GM23338 (cell line): Measurements from ENCODE around the gene ST14. TPM values are rescaled to one million over a fixed set of nuclear protein-coding genes. Genes with fewer than 3 reads are reported as not detected.

Experiments
- ATAC-seq: fragments of 200-7000 bp; cut with Tn5 transposase; 3 replicates; pipeline ENCODE4 v1.9.1; 2020
- DNase-seq: peaks from one replicate; pipeline ENCODE4 v3.0.0-alpha.2; 2015; ENCODE audit warnings: low spot score
- H2AFZ ChIP-seq: fragments of 200-600 bp; sonication (generic); 2 replicates; pipeline ENCODE4 v1.8.0; 2016; ENCODE audit warnings: antibody characterized with exemption, mild to moderate bottlenecking, moderate library complexity
- H3F3A ChIP-seq: fragments of 200-600 bp; sonication (generic); replicated peaks from 2 replicates; pipeline ENCODE4 v1.8.0; 2017; ENCODE audit warnings: antibody characterized with exemption, mixed run types, low read depth
- H3K27ac ChIP-seq: fragments of 200-600 bp; sonication (generic); 2 replicates; pipeline ENCODE4 v1.6.1; 2016; ENCODE audit warnings: low read depth
- H3K27me3 ChIP-seq: fragments of 200-600 bp; sonication (generic); 2 replicates; pipeline ENCODE4 v1.8.0; 2016; ENCODE audit warnings: mild to moderate bottlenecking, mixed run types, moderate library complexity; ENCODE audit not compliant: insufficient read depth
- H3K36me3 ChIP-seq: fragments of 200-600 bp; sonication (generic); 2 replicates; pipeline ENCODE4 v1.8.0; 2016; ENCODE audit warnings: mild to moderate bottlenecking; ENCODE audit not compliant: insufficient read depth
- H3K4me1 ChIP-seq: fragments of 200-600 bp; sonication (generic); 2 replicates; pipeline ENCODE4 v1.8.0; 2016; ENCODE audit warnings: mild to moderate bottlenecking, moderate library complexity; ENCODE audit not compliant: insufficient read depth
- H3K4me2 ChIP-seq: fragments of 200-600 bp; sonication (generic); 2 replicates; pipeline ENCODE4 v1.7.1; 2017; ENCODE audit warnings: mixed run types
- H3K4me3 ChIP-seq: fragments of 200-600 bp; sonication (generic); 2 replicates; pipeline ENCODE4 v1.6.1; 2016; ENCODE audit warnings: mixed run types
- H3K79me2 ChIP-seq: fragments of 200-600 bp; sonication (generic); replicated peaks from 2 replicates; pipeline ENCODE4 v1.8.0; 2017; ENCODE audit warnings: mild to moderate bottlenecking; ENCODE audit not compliant: insufficient read depth
- H3K9me2 ChIP-seq: fragments of 200-600 bp; sonication (generic); 2 replicates; pipeline ENCODE4 v1.8.0; 2017; ENCODE audit not compliant: insufficient read depth
- H4K20me1 ChIP-seq: fragments of 200-600 bp; sonication (generic); replicated peaks from 2 replicates; pipeline ENCODE4 v1.8.0; 2017; ENCODE audit warnings: mild to moderate bottlenecking; ENCODE audit not compliant: insufficient read depth
- H3K27ac Mint-ChIP-seq: 2 replicates; pipeline ENCODE4 v1.8.0; 2020; ENCODE audit warnings: inconsistent platforms, mild to moderate bottlenecking, moderate library complexity, mixed read lengths
- H3K27me3 Mint-ChIP-seq: 3 replicates; pipeline ENCODE4 v1.8.0; 2022; ENCODE audit warnings: low read depth, mild to moderate bottlenecking, moderate library complexity, mixed read lengths, inconsistent platforms; ENCODE audit not compliant: insufficient read depth, poor library complexity
- H3K36me3 Mint-ChIP-seq: 3 replicates; pipeline ENCODE4 v1.8.0; 2021; ENCODE audit warnings: low read depth, mild to moderate bottlenecking, inconsistent platforms, moderate library complexity, mixed read lengths
- H3K4me1 Mint-ChIP-seq: 3 replicates; pipeline ENCODE4 v1.8.0; 2020; ENCODE audit warnings: mild to moderate bottlenecking, inconsistent platforms, mixed read lengths
- H3K4me3 Mint-ChIP-seq: 3 replicates; pipeline ENCODE4 v1.8.0; 2021; ENCODE audit warnings: moderate library complexity, mild to moderate bottlenecking, inconsistent platforms, mixed read lengths
- H3K9me3 Mint-ChIP-seq: 3 replicates; pipeline ENCODE4 v1.8.0; 2020; ENCODE audit warnings: moderate library complexity, mild to moderate bottlenecking, inconsistent platforms, mixed read lengths
- CREB1 ChIP-seq: fragments of 250-450 bp; sonication (Bioruptor Pico); IDR thresholded peaks from 2 replicates; pipeline ENCODE4 v1.5.0; 2020; ENCODE audit warnings: low read depth, mild to moderate bottlenecking, moderate library complexity
- CTCF ChIP-seq, 2 experiments: fragments of 200-600 bp in 1 of 2; sonication (generic) in 1 of 2; conservative IDR thresholded peaks; 2 replicates each; pipeline versions ENCODE4 v1.5.1 to v1.6.1; 2016 to 2017; ENCODE audit warnings: antibody characterized with exemption in 2 of 2, low read depth in 2 of 2, mild to moderate bottlenecking in 2 of 2, moderate library complexity in 1 of 2
- ETS1 ChIP-seq: IDR thresholded peaks from 2 replicates; pipeline ENCODE4 v1.6.1; 2016; ENCODE audit warnings: antibody characterized with exemption
- EZH2 ChIP-seq: fragments of 200-600 bp; sonication (generic); IDR thresholded peaks from one replicate; pipeline ENCODE4 v1.8.0; 2017; ENCODE audit warnings: antibody characterized with exemption, mild to moderate bottlenecking, low read depth; ENCODE audit not compliant: unreplicated experiment
- EZH2phosphoT487 ChIP-seq: fragments of 200-600 bp; sonication (generic); IDR thresholded peaks from one replicate; pipeline ENCODE4 v1.8.1; 2018; ENCODE audit warnings: antibody characterized with exemption; ENCODE audit not compliant: unreplicated experiment
- JUNB ChIP-seq: IDR thresholded peaks from one replicate; pipeline ENCODE4 v1.6.1; 2016; ENCODE audit warnings: antibody characterized with exemption; ENCODE audit not compliant: unreplicated experiment
- NANOG ChIP-seq: IDR thresholded peaks from 2 replicates; pipeline ENCODE4 v1.6.1; 2016; ENCODE audit warnings: antibody characterized with exemption, borderline replicate concordance
- POLR2AphosphoS5 ChIP-seq: IDR thresholded peaks from 2 replicates; pipeline ENCODE4 v1.6.1; 2016; ENCODE audit warnings: antibody characterized with exemption, low read depth
- REST ChIP-seq: IDR thresholded peaks from one replicate; pipeline ENCODE4 v1.6.1; 2018; ENCODE audit warnings: antibody characterized with exemption; ENCODE audit not compliant: unreplicated experiment
- STAT1 ChIP-seq: IDR thresholded peaks from one replicate; pipeline ENCODE4 v1.6.1; 2016; ENCODE audit warnings: antibody characterized with exemption; ENCODE audit not compliant: unreplicated experiment
- ZNF114 ChIP-seq: fragments of 250-450 bp; sonication (Bioruptor Pico); IDR thresholded peaks from 2 replicates; pipeline ENCODE4 v1.5.0; 2020; ENCODE audit warnings: mild to moderate bottlenecking, moderate library complexity
- ZNF331 ChIP-seq: fragments of 250-450 bp; sonication (Bioruptor Pico); IDR thresholded peaks from 2 replicates; pipeline ENCODE4 v1.5.0; 2020; ENCODE audit warnings: low read depth, mild to moderate bottlenecking, moderate library complexity
- ZNF462 ChIP-seq: fragments of 250-450 bp; sonication (Bioruptor Pico); IDR thresholded peaks from 2 replicates; pipeline ENCODE4 v1.5.0; 2020; ENCODE audit warnings: mild to moderate bottlenecking, moderate library complexity
- polyA plus RNA-seq: library from polyadenylated mRNA; unstranded; fragments of >200 nt; fragmentation: Nextera tagmentation; extraction: Ambion mirVana; gene quantifications from 2 replicates; pipeline ENCODE4 v1.2.1, GENCODE V29; 2016
- total RNA-seq: library from RNA; depleted of rRNA; stranded (reverse); fragments of >200 nt; shearing (Covaris generic); gene quantifications from 2 replicates; pipeline ENCODE4 v1.2.3, GENCODE V29; 2014

ST14 gene
- total and polyA plus RNA-seq, 2 experiments from 2014 or later, result 7.9 to 32.7 TPM

GRCh38 chr11:130126516-130126915, 33.1 kb upstream of the ST14 start:
- Histone ChIP-seq H3F3A (0 out of 2 replicates have a peak, but pooled peaks cover 4% of the 10 kb centered on the region), H2AFZ (no peak overlapping the region), H4K20me1 (peaks cover 6% of the 10 kb centered on the region), H3K36me3 (peaks cover 75% of the 10 kb centered on the region), H3K9me2 (no peaks in the 10 kb centered on the region), H3K4me3 (no peak overlapping the region), H3K4me2 (no peak overlapping the region), H3K4me1 (no peaks in the 10 kb centered on the region), H3K27ac (no peak overlapping the region; the same call in 1 of the 2 replicates), H3K79me2 (no peaks in the 10 kb centered on the region; the same call in 1 of the 2 replicates), H3K27me3 (no peaks in the 10 kb centered on the region)
- TF ChIP-seq ZNF331, result no peak
- no peak for TF ChIP-seq ZNF114 (CRISPR knock-in tag)
- TF ChIP-seq POLR2AphosphoS5, result no peak
- TF ChIP-seq EZH2phosphoT487, result no peak
- no peak for TF ChIP-seq STAT1
- TF ChIP-seq CTCF (conservative IDR thresholded peaks at IDR 0.05; ENCODE audit: low read depth in 2 of 2), result no peak
- no peak for TF ChIP-seq ETS1
- TF ChIP-seq CREB1, result no peak
- no peak for TF ChIP-seq NANOG
- no peak for TF ChIP-seq REST
- TF ChIP-seq JUNB, result no peak
- TF ChIP-seq ZNF462 (CRISPR knock-in tag), result no peak
- TF ChIP-seq EZH2, result no peak
- DNase-seq, result no peak
- Mint-ChIP-seq H3K36me3 (peaks cover 75% of the 10 kb centered on the region), H3K4me1 (peaks cover 12% of the 10 kb centered on the region; the same call in 1 of the 3 replicates), H3K27me3 (peaks cover 5% of the 10 kb centered on the region), H3K9me3 (no peaks in the 10 kb centered on the region), H3K27ac (no peak overlapping the region), H3K4me3 (no peak overlapping the region)
- no peak for ATAC-seq
